HG03280 (cell line): Measurements from ENCODE around the gene UHRF1.
"Not testable (repeated sequence)": the region's sequence is repeated elsewhere in the genome, so short reads cannot be mapped to it uniquely, and the experiment has no call there.

Experiments used
- ATAC-seq: cut with Tn5 transposase; IDR thresholded peaks from one replicate; pipeline ENCODE4 v1.9.1; 2021; ENCODE audit warnings: mild to moderate bottlenecking, moderate library complexity; ENCODE audit not compliant: unreplicated experiment

Gene UHRF1

GRCh38 chr19:4970558-4971423 is 61.5 kb downstream of the UHRF1 start:
- no peak for ATAC-seq

DNA sequence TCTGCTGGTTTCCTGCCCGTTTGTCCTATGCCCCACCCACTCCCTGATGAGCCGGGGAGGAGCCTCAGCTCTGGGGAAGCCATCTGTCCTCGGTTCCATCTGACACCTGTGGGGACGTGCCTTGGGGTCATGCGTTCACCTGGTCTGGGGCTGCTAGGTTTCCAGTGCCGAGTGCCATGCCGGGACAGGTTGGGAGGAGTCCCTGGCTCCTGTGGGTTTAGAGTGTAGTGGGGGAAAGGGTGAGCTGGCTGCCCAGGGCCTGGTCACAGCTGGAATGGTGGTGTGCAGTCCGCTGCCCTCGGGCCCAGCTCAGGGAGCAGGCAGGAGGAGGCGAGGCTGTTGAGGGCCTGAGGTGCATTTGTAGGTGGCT is 62.1 kb downstream of the UHRF1 start:
- no peak for ATAC-seq

GRCh38 chr19:4971816-4972495 is 62.7 kb downstream of the UHRF1 start:
- ATAC-seq = no peak

- ATAC-seq = no peak
Measured at GRCh38 chr19:4972509-4973230, 63.4 kb downstream of the UHRF1 start.

- no peak for ATAC-seq
Measured at GRCh38 chr19:4974880-4975469, 65.7 kb downstream of the UHRF1 start.

DNA sequence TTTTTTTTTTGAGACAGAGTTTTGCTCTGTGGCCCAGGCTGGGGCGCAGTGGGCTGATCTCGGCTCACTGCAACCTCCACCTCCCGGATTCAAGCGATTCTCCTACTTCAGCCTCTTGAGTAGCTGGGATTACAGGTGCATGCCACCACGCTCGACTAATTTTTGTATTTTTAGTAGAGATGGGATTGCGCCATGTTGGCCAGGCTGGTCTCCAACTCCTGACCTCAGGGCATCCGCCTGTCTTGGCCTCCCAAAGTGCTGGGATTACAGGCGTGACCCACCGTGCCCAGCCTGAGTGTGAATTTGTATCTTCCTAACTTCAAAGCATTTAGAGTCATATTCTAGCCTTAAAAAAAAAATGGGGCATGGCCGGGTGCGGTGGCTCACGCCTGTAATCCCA is 66.3 kb downstream of the UHRF1 start:
- not testable (repeated sequence) for ATAC-seq

DNA sequence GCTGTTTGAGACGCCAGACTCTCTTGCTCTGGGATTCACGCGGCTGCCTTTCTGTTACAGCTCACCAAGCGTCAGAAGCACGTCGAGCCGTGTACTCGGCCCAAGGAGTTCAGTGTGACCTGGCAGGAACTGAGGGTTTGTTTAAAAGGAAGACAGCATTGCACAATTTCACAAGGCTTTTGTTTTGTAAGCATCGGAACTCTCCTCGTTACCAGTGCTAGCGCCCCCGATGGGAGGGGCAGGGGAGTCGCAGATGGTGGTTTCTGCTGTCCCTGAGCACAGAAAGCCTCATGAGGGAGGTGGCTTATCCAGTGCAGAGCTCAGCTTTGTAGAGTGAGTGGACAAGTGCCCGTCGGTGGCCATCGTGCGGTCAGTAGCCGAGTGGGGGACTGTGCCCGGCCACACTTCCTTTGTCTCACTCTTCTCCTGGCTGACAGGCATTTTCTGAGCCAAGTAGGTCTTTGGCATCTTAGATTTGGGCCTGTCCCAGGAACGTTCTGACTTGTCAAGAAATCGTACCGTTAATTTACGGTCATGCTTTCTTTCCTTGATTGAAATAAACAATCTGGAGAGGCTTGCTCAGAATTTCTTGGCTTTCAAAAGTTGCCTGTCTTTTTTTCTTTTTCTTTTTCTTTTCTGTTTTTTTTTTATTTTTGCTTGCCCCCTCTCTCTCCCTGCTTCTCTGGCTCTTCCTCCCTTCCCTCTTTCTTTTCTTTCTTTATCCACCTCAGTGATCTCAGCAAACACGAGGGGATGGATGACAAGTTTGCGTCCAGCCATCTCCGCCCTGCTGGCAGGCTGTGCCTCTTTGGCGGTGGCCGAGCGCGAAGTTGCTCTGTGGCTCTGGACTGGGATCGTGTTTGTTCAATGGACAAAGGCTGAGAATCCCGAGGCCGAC is 67.3 kb downstream of the UHRF1 start:
- no peak for ATAC-seq

- no peak for ATAC-seq
Measured at GRCh38 chr19:4977299-4978174, 68.2 kb downstream of the UHRF1 start.

DNA sequence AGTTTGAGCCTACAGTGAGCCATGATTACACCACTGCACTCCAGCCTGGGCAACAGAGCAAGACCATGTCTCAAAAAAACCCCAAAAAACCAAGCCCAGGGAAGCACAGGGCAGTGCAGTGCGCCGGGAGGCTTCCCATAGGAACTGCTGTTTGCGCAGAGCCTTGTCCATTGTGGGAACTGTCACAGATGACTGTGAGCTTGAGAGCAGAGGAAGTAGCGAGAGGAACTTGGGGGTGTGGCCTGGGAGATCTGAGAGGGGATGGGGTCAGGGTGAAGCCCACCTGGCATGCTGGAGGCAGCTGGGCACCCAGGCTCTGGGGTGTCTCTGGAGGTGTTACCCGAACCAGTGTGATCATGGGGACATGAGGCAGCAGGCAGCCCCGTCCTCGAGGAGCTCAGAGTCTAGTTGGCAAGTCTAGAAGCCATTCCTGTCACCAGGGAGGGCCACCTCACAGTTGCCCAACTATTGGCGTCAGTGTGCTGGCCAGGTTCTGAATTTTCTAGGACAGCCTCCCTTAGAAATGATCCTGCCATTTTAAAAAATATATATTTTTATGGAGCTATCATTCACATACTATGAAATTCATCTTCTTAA is 70.0 kb downstream of the UHRF1 start:
- ATAC-seq = no peak

DNA sequence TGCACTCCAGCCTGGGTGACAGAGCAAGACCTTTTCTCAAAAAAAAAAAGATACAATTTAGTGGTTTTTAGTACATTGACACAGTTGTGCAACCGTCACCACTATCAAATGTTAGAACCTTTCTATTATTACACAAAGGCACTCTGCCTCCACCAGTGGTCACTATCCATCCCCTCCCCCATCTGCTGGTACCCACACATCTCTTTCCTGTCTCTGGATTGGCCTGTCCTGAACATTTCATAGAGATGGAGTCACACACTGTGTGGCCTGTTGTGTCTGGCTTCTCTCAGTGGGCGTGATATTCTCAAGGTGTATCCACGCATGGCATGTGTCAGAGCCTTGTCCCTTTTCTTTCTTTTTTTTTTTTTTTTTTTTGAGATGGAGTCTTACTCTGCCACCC is 70.8 kb downstream of the UHRF1 start:
- ATAC-seq = no peak

DNA sequence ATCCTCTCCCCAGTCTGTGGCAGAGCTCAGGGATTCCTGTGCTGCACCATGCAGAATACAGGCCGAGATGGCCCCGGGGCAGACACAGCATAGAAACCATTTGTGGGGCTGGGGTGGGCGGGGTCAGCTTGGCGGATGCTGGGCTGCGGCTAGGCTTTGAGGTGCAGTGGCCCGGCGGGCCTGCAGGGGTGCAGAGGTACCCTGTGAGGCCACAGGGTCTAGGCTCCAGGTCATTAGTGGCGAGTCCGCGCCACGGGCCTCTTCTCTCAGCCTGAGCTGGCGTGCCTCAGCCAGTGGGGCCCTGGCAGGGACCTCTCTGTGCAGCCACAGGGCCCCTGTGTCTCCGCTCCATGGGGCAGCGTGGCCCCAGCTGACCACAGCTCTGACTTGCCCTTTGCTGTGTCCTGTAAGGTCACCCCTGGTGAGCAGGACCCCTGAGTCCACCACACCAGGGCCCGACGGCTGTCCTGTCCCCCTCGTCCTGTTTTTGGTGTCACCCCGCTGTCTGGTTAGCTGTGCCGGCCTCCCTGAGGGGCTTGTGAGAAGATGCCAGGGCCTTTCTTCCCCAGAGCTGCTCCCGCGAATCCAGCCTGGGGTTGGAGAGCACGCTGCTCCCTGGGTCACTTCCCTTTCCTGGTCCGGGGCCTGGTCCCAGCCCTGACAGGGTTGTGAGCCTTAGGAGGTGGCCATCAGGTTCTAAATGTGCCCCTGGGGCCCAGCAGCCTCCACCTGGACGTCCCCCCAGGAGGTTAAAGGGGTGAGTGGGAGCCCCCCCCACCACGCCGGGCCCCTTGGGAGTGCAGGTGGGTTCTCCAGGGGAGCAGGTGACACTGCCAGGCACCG is 71.8 kb downstream of the UHRF1 start:
- no peak for ATAC-seq

DNA sequence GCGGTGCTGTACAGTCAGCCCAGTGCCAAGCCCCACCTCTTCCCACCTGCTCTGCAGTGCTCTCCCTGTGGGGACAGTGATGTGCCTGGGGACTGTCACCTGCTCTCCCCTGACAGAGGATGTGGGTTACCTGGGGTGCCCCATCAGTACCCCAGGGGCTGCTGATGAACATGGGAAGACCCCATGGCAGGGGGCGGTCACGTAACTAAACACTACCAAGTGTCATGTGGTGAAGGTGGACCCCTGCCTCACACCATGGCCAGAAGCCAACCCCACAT is 72.3 kb downstream of the UHRF1 start:
- ATAC-seq = no peak

DNA sequence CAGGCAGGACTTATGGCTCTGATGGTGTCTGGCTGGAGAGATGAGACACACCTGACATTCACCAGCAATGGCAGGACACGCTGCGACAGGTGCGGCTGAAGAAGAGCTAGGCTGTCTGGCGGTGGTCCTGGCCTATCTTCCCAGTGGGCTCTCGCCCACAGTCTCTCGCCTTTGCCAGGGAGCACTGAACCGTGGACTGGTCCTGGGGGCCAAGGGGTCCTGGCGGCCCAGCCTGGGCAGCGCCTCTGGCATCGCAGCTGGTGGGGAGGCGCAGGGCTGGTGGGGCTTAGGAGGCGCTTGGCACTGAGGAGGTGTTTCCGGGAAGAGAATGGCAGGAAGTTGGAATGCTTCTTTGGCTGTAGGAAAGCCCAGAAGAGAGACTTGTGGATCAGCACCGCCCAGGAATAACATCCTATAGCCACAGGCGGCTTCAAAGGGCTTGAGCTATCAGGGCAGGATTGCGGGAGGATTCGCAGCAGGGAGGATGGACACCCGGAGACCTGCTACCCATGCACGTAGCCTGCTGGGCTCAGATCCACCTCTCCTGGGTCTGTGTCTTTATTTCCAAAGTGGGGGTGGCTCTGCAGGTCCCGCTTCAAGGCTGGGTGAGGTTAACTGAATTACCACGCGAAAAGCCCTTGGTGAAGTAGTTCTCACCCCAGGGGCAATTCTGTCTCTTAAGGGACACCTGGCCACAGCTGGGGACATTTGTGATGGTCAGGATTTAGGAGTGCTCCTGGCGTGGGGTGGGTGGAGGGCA is 74.2 kb downstream of the UHRF1 start:
- ATAC-seq = no peak

DNA sequence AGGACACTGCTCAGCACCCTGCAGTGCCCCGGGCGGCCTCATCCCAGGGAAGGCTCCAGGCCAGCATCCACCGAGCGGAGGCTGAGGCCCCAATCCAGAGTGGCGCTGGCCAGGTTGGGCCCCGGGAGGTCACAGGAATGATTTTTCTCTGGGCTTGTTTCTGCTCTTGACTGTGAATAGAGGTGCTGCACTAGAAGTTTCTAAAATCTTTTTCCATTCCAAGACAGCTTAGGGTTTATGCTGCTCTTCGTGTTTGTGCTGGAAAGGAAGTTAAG is 74.7 kb downstream of the UHRF1 start:
- ATAC-seq = no peak

DNA sequence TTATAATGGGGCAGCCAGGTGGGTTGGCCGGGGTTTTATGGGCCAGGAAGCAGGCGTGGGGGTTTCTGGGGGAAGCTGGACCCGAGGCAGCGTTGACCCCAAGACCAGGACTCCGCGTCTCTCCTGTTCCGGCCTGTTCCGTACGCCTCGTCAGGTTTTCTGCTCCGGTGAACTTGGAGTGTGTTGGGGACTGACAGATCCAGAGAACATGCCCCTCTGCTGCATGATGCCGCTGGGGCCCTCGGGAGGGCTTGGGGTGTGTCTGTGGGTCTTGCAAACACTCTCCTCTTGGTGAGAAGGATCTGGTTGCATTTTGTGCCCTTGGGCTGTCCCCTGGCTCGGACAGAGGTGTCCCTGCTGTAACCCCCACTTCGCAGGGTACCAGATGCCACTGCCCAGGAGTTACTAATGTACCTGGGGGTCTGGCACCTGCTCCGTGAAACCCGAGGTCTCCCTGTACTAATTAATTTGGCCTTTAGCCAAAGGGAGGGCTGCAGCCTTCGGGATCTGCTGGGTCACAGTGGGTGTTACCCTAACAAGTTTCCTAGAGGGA is 75.2 kb downstream of the UHRF1 start:
- ATAC-seq = no peak

GRCh38 chr19:4985551-4985991 is 76.3 kb downstream of the UHRF1 start:
- ATAC-seq = no peak

GRCh38 chr19:4986056-4986455 is 76.8 kb downstream of the UHRF1 start:
- ATAC-seq = no peak
